Myocyte (in vitro differentiated cells): ENCODE results near the gene ATP11A. TPM values are rescaled to one million over a fixed set of nuclear protein-coding genes. Genes with fewer than 3 reads are reported as not detected.
"Not testable (repeated sequence)": the region's sequence is repeated elsewhere in the genome, so short reads cannot be mapped to it uniquely, and the experiment has no call there.

Experiments used
- DNase-seq: peaks from one replicate; pipeline ENCODE4 v3.0.0-alpha.2; 2012; ENCODE audit warnings: low read depth
- total RNA-seq: library from RNA; depleted of rRNA; stranded (reverse); fragments of >200 nt; gene quantifications from 2 replicates; pipeline ENCODE4 v1.2.3, GENCODE V29; 2014

ATP11A gene
- total RNA-seq, 1 donor from 2014 or later = 8.0 TPM

GRCh38 chr13:112709316-112709715 lies 19.5 kb downstream of the ATP11A start:
- not testable (repeated sequence) for DNase-seq

DNA sequence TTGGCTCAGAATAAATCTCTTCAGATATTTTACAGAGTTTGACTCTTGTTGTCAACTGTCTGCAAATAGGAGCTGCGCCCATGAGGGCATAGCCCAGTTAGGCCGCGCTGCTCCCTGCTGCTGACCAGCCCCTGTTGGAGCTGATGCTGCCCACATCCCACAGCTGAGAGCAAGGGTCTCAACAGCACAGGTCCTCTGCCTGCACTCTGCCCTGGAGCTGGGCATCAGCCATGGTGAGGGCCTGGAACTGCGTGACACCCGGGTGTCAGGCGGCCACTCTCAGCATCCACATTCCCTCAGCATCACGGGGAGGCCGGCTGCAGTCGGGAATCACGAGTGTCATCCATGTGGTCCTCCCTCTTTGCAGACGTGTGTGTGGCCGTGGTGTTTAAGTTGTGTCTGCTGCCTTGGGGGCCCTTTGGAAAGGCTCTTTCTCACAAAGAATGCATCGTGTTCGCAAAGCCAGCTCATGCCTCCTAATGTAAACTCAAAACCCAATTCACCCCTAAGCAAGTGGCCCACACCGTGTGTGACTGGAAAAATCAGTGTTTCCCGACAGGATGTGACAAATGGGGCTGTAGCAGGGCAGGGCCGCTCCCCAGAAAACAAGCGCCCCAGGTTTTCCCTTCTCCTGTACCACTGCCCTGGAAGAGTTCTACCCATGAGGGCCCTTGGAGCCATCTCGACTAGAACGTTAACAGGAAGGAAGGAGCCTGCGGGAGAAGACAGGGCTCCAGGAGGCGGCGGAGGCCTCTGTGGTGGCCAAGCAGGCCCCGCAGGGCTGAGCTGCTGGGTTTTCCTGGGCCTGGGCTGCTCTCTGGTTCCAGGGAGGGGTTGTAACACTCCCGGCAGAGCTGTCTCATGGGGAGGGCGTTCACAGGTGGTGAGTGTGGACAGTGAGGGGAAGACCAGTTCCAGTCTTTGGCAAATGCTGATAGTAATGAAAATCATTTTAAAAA lies 20.3 kb downstream of the ATP11A start:
- no peak for DNase-seq

DNA sequence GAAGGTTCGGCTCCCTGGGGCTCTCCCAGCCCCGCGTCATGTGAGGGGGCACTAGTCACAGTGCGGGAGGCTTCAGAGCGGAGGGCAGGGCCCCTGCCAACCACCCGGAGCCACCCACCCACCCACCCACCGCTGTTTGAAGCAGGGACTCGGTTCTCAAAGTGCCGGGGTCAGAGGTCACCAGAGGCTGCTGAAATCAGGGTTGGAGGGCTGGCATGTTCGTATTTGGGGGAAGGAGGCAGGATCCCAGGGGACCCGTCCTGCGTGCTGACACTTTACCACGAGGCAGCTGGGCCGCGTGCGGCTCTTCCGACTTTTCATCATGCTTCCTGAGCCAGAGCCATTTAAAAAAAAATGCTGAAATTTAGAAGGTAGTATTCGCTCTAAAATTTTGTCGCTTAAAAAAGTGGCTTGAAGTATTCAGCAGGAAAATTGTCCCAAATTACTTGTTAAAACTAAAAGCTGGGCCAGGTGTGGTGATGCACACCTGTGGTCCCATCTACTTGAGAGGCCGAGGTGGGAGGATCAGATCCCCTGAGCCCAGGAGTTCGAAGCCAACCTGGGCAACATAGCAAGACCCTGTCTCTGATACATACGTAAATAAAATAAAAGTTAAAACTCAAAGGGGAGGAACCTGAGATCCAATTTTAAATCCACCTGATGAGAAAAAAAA lies 21.2 kb downstream of the ATP11A start:
- DNase-seq = no peak

DNA sequence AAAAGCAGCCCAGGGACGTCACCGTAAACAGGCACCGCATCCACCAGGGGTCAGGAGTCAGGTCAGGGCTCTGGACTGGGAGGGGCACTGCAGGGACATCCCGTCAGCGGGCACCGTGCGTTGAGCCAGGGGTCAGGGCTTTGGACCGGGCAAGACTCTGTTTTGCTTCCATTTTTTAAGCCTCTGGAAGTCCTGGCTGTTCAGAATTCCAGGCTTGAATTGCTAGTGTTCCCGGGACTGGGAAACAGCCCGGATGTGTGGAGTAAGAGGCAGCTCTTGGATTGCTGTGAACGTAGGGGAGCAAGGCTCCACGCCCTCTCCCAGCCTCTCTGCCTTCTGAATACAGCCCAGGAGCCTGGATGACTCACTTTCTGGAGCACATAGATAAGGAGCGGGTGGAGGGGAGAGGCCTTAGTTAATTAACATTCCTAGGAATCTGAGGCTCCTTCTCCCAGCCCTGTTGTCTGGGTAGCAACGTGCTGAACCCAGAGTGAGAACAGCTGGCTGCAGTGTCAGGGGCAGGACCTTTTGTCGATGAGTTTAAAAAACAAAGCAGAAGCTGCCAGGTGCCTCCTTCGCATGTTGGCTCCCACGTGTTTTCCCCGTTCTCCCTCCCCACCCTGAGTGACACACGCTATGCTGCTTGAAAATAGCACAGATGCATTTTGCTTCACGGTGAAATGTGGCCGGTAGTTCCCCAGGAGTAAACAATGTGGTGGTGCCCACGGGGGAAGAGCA lies 21.9 kb downstream of the ATP11A start:
- peak; percentile 95 for DNase-seq

- DNase-seq = no peak
These were observed 22.8 kb downstream of the ATP11A start for GRCh38 chr13:112712451-112713207.

GRCh38 chr13:112713517-112714253 lies 23.8 kb downstream of the ATP11A start:
- DNase-seq = no peak

DNA sequence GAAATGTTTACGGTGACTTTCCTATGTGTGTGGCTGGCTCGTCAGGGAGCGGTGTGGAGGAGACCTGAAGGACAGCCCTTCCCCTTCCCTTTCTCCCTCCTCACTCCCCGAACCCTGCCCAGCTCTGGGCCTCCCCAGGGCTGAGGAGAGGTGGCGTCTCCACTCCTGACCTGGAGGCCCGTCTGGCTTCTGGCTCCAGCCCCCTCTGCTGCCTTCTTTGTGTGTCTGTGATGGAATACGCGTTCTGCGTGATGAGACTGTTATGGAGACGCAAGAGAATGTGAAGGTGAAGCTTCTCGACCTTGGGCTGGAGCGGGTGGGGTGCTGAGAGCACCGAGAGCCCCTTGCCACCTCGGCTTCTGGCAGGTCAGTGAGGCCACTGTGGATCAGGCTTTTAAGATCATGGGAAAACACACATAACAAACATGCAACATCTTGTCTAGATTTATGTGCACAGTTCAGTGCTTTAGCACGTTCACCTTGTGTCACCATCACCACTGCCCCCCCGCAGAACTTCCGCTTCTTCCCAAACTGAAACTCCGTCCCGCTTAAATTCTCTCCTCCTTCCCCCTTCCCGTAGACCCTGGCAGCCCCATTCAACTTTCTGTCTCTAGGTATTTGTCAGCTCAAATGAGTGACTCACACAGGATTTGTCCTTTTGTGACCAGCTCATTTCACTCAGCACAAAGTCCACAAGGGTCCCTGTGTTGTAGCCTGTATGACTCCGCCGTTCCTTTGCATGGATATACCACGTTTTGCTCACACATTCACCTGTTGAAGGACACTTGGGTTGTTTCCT lies 24.7 kb downstream of the ATP11A start:
- no peak for DNase-seq

DNA sequence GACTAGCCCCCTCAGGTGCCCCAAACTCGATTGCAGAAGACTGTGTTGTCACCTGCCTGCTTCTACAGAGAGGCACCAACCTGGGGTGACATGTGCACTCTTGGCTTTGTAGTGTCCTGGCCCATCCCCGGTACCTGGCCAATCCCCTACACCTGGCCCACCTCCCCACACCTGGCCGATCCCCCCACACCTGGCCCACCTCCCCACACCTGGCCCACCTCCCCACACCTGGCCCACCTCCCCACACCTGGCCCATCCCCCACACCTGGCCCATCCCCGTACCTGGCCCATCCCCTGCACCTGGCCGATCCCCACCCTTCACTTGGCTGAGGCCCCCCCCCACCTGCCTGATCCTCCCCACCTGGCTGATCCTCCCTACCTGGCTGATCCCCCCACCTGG lies 25.4 kb downstream of the ATP11A start:
- DNase-seq = no peak

DNA sequence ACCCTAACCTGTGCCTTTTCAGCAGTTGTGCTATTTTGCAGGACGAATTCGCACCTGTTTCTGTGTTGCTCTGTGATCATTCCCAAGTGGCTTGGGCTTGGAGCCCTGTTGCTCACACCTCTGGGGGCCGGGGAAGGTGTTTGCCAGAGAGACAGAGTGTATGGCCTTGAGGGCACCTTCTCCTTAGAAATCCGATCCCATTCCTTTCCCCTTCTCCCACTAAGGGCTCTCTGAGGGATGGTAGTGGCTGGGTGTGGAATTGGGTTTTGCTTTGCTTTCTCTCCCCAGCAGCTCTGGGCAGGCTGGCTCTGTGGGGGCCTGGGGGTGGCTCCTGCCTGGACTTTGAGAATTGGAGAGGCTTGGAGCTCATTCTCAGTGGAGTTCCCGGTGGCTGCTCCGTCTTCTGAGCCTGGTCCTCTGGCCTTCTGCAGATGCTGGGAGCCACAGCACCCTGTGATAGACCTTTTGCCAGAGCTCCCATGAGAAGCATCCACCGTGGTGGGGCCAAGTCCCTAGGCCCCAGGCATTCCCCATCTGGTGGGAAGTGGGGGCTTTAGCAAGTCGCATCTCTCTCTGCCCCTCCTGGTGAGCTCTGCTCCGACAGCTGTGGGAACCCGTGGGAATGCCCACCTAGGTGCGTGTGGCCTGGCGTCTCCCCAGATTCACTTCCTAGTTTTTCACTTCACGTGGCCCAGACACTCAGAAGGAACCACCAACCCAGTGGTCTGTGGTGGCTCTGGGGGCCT lies 26.1 kb downstream of the ATP11A start:
- no peak for DNase-seq

- DNase-seq = no peak
These were observed 26.6 kb downstream of the ATP11A start for GRCh38 chr13:112716461-112716820.

GRCh38 chr13:112716841-112717520 lies 27.1 kb downstream of the ATP11A start:
- no peak for DNase-seq

DNA sequence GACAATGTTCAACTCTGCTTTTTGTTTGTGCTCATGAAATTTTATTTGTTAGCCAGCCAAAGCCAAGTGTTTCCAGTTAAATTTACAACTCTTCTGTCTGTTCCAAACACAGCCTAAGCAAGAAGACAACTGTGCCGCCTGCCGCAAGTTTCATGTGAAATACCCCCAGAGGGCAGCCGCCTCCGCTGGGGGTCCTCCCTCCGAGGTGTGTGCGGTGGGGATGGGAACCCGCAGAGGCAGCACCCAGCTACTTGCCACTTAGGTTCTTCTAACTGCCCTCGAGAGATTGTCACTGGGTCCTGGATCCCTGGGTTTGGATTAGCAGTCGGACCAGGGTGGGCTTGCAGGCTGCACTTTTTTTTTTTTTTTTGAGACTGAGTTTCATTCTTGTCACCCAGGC lies 28.5 kb downstream of the ATP11A start:
- DNase-seq = no peak

- DNase-seq = no peak
These were observed 29.2 kb downstream of the ATP11A start for GRCh38 chr13:112719016-112719415.

DNA sequence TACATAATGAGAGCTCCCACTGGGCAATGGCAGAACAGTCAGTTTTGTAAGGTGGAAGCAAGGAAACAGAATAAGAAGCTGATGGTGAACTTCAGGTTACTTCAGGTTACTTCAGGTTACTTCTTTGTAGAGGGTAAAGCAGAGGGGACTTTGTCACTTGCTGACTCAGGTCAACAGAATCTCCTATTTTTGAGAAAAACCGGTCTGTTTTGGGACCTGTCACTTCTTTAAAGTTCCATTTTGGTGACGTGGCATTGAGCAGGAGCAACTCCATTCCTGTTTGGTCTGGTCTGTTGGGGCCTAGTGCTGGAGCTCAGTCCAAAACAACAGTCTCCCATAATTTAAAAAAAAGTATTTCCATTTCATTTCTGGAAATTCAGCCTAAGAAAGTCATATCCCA lies 29.7 kb downstream of the ATP11A start:
- DNase-seq = no peak

- no peak for DNase-seq
These were observed 30.4 kb downstream of the ATP11A start for GRCh38 chr13:112720251-112720650.

DNA sequence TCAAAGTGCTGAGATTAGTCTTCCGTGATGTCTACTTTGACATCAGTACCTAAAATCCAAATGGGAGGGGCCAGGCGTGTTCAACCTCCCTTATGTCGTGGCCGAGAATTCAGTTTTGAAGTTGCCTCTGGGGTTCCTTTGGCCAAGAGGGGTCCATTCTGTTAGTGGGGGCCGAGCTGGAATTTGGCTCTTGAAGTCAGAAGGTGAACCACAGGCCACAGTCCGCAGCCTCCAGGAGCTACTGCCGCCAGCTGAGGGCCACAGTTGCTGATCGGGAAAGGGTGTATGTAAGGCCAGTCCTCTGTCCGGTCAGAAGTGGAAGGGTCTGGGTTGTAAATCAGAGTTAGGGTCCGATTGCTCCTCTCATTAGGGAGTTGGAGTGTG lies 31.0 kb downstream of the ATP11A start:
- DNase-seq = no peak

GRCh38 chr13:112721198-112722104 lies 31.6 kb downstream of the ATP11A start:
- no peak for DNase-seq
